Activated gamma-delta T cell treated with Interleukin-2 at 50 U/mL for 16 hours (primary cell): ENCODE measurements around the gene PKNOX2.

Experiments used
- DNase-seq: peaks from one replicate; pipeline ENCODE4 v3.0.0-alpha.2; 2020

The PKNOX2 gene, protein sequence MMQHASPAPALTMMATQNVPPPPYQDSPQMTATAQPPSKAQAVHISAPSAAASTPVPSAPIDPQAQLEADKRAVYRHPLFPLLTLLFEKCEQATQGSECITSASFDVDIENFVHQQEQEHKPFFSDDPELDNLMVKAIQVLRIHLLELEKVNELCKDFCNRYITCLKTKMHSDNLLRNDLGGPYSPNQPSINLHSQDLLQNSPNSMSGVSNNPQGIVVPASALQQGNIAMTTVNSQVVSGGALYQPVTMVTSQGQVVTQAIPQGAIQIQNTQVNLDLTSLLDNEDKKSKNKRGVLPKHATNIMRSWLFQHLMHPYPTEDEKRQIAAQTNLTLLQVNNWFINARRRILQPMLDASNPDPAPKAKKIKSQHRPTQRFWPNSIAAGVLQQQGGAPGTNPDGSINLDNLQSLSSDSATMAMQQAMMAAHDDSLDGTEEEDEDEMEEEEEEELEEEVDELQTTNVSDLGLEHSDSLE

DNA sequence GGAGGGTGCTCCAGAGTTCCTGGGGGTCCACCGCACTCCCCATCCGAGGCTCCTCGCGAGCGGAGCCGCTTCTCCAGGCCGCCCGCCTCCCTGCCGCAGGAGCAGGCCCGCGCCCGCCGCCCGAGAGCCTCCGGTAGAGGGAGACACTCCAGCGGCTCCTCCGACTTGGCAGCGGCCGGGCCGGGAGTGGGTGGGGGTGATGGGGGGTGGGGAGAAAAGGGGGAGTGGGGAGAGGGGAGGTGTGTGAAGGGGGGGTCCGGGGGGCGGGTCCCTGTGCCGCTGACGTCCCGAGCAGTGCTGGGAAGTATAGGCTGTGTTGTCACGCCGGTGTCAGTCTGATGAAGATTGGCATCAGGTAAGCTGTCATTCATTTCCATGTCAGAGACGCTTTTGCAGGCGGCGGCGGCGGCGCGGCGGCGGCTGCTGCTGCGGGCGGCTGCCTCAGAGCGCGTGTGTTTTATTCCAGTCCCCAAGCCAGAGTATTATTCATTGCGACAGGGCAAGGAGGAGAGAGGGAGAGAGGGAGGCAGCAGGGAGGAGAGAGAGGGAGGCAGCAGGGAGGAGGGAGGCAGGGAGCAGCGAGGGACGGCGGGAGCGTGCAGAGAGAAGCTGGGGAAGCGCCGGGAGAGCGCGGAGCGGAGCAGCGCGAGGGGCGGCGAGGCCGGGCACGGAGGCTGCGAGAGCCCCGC lies at the start of gene PKNOX2:
Gene PKNOX2, plus strand, starts transcription at position 330 of the 689 bp plus-strand sequence. CDS start 186,555 bp downstream, outside the sequence.
- peak; percentile 39 for DNase-seq

DNA sequence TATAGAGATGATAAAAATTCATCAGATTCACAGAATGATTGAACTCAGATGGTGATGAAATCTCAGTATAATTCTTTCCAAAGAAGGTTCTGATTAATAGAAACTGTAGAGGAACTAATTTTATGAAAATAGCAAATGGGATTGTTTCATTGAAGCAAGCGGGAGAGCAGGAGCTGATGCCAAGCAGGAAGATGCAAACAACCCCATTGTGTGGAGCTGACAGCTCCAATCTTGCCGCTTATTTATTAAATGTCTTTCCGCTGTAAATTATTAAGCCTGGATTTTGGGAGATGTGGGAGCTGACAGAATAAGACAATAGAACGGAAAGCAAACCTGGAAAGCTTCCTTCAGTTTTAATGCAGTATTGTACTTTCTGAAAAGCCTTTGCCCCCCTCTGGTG lies 47.1 kb upstream of the PKNOX2 start:
- DNase-seq, result no peak

DNA sequence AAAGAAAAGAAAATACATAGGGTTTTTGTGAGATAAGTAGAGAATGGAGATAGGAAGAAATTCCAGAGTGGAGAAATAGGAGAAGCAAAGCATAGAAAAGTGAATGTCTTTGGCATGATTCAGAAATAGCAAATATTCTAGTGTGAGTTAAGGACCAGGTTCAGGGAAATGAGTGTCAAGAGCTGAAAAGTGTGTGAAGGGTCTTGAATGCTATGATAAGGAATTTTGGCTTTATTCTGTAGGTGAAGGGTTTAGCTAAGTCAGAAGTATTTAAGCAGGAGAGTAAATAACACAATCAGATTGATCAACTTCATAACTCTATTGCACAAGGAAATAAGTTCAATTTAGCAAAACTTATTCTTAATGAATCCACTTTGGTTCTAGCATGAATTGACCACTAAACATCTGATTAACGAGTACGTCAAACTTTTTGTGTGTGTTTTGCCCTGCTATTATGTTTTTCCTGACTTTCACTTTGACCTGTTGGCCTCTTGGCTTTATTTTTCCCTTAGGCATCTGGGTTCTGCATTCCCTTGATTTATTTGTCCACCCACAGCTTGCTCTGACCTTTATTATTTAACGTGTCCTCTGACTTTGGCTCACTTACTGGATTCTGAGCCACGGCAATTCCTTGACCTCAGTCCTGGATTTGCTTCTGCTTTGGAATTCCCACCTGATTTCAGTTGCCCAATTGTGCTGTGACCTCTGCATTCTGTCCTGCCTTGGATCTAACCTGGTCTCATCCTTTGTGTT lies 41.2 kb upstream of the PKNOX2 start:
- DNase-seq, result no peak

DNA sequence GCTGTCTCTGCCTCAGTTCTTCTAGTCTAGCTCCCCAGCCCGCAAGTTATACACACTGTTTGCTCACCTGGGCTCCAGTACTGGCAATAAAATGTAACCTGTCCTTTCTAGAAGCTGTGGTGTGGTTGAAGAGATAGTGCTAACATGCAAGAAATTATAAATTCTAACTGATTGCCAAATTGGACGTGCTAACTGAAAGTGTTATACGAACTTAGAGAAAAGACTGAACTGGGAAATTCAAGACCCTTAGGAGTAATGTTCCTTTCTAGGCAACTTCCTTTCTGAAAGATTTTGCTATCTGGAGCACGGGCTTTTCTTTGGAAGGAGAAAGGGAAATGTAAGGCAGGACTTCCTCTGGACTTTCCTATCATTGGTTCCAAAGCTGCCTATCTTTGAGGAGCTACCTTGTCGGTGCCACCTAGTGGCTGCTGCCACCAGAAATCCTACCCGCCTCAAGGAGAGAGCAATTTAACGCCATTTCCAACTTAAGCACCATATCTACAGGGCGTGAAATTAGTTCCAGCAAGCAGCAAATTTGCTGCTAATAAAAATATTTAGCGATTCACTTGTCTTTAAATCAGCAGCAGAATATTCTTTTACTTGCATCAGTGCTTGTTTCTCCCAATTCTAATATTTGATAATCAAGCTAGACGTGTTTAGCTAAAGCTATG lies 40.5 kb upstream of the PKNOX2 start:
- peak; percentile 29 for DNase-seq

DNA sequence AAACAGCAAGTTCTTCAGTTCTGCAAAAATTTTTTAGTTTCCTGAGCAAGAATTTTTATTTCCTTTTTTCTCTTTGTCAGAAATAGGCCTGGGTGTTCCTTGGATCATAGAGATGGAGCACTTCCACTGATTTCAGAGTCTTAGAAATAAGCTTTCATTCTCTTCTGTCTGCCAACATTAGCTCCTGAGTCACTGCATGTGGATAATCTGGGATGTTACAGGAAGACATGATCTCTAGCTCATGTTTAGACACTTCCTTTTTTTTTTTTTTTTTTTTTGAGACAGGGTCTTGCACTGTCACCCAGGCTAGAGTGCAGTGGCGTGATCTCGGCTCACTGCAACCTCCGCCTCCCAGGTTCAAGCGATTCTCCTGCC lies 39.9 kb upstream of the PKNOX2 start:
- DNase-seq, result no peak

DNA sequence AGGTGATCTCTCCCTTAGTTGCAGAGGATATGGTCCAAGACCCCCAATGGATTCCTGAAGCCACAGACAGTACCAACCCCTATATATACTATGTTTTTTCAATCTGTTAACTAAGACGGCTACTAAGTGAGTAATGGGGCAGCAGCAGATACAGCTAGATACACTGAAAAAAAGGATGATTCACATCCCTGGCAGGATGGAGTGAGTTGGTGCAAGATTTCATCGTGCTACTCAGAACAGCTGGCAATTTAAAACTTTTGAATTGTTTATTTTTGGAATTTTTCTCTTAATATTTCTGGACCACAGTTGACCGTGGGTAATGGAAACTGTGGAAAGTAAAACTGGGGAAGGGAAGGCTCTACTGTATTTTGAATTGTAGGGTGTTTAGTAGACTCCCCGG lies 36.1 kb upstream of the PKNOX2 start:
- DNase-seq, result no peak

DNA sequence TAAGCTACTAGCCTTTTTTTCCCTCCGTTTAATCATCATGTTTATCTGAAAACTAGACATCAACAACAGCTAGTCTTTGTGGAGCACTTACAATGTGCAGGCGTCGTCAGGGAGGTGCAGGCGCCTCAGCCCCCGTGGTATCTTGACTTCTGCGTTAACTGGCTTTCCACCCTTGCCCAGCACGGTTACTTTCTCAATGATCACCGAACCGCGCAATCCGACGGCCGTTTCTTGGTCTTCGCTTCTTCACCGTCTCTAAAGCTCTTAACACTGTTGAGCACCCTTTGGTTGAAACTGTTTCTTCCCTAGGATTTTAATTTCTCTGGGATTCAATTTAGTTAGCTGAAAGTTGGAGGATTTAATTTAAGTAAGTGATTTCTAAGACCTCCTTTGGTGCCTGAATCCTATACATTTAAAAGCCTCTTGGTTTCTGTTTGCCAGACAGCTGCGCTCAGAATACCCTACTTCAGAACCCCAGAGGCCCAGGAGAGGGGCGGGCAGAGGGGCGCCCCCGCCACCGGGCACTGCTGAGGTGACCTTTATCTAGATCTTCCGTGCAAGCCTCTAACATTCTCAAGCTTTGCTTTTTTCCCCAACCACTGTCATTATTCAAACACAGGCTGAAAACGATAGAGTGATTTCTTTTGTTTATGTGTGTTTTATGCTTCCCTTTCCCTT lies 35.1 kb upstream of the PKNOX2 start:
- no peak for DNase-seq

DNA sequence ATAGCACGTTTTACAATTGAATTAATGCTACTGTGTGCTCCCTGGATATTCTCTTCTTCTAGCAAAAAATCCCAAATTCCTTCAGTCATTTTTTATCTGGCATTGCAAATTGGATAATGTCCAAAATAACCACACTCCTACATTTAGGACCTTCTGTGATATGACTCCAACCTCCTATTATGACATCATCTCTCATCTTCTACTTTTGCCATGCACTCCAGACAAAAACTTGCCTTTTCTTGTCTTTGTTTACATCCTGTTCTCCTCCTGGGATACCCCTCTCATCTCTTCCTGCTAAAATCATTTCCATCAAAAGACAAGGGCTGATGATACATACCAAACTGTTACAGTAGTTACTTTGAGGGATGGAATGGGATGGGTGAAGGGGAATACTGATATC lies 32.5 kb upstream of the PKNOX2 start:
- no peak for DNase-seq

DNA sequence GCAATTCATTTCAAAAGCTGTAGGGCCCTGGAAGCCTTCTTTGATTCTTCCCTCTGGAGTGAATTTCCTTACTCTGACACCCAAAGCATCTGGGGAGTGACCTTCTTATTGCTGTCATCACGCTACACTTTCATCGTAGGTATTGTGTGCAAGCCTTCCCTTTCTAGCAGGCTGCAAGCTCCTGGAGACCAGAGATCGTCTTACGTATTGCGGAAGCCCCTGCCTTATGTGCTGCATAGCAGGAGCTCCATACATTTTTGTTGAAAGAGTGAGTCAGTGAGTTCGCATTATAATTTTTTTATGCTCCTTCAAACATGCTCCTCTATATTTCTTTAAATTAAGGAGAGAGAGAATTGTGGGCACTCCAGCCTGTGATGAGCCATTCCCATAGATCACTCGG lies 32.0 kb upstream of the PKNOX2 start:
- no peak for DNase-seq

DNA sequence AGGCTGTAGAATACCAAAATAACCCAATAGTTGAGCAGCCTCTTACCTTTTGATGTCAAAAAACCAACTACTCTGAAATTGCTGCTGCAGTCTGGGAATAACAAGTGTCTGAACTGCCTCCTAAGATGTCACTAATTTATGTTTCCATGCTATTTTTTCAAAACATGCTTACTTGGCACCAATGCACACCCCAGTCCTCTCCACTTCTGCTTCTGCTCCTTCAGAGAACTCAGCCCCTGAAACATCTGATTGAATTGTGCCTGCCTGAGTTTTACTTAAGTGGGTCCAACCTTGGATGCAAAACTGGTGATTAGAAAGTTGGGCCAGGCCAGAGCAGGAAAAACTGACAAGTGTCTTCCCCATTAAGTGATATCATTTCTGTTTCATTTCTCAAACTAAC lies 28.6 kb upstream of the PKNOX2 start:
- DNase-seq, result no peak

DNA sequence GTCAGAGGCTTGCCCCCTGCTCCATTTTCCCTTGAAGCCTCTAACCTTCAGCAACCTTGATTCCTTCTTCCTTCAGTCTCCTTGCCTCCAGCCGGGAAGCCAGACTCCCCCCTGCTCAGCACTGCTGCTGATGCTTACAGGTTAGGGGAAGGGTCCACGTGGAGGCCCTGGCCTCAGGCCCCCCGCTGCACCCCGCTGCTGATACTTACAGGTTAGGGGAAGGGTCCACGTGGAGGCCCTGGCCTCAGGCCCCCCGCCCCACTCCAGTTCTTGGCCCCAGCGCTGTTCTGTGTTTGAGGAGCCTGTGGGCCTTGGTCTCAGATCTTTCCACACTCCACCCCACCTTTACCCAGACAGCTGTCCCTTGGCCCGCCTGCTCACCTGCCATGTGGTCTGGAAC lies 25.6 kb upstream of the PKNOX2 start:
- no peak for DNase-seq

DNA sequence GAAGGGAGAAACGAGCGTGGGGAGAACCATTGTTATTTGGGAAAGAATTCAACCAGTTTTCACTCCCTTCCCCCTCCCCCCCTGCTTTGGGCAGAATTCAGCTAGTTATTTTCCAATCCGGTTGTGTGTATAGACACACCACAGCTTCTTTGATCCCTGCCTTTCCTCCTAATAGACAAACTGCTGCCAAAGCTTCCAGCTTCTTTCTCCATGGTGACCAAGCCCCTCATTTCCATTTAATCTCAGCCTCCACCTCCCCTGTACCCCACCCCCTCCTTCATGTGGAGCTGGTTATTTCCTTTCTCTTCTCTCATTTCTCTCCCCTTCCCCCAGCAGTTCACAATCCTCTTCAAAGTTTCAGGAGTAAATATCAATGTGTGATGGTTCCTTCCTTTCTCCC lies 24.8 kb upstream of the PKNOX2 start:
- DNase-seq, result no peak

DNA sequence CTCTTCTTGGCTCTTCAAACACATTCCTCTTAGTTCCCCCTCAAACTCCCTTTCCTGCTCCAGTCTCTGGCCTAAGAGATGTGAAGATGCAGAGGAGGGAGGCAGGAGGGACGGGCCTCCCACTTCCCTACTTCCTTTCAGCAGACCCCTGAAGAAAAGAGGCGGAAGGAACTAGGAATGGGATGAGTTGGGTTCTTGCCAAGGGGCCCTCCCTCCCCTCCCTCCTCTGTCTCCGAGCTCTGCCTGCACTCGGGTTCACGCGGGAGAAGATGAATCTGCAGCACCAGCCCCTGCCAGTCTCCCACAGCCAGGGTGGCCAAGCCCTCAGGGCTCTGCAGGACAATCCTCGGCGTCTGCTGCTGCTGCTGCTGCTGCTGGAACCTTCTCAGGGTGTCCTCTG lies 24.3 kb upstream of the PKNOX2 start:
- DNase-seq, result no peak

DNA sequence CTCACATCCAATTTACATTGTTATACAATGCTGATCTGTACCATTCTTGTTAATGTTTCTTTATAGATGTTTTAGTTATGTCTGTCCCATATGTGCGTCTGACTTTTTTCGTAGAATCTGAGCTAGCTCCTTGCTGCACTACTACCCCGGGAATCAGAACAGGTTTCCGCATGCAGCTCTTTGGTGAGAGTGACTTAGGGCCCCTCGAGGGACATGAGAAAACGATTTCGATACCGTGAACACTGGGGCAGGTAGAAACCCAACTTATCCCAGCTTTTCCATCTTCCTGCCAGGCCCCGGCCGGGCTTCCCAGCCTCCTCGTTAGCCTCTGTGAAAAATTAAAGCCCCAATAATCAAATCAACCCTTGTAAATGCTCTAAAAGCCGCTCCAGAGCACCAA lies 23.4 kb upstream of the PKNOX2 start:
- no peak for DNase-seq

DNA sequence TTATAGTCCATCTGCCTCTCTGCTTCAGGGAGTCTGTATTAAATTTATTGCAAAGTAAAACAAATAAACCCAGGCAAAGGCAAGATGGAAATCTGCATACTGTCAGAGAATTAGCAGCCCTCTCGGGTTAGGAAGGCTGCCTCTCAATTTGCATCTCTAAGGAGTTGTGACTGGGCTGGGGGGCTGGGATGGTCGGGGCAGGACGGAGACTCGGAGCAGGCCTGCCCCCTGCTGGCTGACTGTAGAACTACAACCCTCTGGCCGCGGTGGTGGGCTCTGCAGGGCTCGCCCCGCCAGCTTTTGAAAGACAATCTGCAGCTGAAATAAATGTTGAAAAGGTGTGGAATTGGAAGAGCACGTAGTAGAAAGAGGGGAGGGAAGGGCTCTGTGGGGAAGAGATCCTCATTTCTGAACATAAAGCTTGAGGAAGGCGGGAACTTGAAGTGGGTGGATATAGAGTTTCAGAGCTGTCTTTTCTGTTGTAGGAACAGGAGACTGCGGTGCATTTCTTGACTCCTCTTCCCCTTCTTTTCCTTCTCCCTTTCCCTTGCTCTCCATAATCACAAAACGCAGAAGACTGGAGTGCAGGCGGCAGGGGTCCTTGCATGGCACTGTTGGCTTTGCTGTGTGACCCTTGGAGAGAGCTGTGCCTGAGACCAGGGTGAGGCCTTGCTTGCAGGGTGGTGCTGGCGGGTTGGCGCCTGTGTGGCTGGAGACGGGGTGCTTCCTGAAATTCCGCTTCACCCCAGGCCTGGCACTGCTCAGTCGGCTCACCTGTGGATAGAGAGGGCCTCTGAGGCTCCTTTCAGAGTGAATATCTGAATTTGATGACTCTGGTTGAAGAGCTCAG lies 22.6 kb upstream of the PKNOX2 start:
- DNase-seq, result peak; percentile 62

DNA sequence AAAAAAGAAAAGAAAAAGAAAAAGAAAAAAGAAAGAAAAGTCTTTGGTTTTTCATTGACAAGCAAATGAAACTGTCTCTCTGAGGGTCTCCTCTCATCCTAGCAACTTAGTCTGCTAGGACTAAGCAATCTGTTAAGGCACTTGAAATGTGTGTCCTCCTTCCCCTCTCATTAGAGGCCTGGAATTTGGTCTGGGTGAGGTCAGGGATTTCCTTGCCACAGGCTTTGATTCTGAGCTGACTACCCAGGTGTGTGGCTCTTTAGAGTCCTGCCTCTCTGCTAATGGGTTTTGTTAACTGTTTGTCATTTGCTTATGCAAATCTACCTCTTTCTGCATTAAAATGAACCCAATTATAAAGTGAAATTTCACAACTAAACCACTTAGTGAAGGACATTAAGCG lies 18.3 kb upstream of the PKNOX2 start:
- no peak for DNase-seq

DNA sequence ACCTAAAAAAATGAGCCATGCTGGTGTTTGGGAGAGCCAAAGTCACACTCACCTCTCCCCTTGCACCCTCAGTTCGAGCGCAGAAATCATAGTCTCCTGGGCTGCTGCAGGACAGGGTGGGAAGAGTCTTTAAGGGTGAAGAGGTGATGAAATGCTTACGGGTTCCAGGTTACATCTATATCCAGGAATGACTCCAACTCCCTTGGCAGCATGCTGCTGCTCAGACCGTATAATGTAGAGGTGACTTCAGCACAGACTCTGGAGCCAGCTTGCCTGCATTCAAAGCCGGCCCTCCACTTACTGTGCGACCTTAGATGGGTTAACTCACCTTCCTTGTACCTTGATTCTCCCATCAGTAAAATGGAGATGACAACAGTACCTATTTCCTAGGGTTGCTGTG lies 17.3 kb upstream of the PKNOX2 start:
- no peak for DNase-seq

DNA sequence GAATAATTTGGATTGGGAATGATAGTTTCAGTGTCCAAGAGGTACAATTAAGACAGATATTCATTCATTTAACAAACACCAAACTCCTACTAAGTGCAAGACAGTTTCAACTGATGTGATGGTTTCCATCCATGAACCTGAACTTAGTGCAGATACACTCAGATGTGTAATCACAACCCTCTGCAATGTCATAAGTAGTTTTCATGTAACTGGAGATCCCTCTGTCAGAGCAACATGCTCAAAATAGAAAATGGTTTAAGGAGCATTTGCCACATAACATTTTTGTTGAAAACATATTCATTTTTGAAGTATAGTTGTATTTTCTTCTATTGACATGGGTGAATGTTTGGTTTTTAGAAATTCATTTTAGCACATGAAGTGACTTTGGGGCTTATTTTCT lies 16.5 kb upstream of the PKNOX2 start:
- no peak for DNase-seq

DNA sequence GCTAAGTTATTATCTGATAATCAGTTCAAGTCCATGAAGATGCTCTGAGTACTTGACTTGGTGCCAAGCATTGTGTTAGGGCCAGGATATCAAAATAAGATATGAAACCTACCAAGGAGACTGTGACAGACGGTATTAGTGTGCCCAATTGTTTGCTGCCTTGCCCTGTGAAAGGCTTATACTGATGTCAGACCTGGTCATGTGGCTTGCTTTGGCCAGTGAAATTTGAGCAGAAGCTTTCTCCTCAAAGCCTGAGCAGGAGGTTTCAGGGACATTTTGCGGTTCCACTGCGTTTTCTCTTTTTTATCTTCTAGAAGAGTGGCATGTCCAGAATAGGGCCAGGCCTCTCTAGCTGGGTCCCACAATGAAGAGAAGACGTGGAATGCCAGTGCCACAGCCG lies 15.8 kb upstream of the PKNOX2 start:
- DNase-seq, result no peak

DNA sequence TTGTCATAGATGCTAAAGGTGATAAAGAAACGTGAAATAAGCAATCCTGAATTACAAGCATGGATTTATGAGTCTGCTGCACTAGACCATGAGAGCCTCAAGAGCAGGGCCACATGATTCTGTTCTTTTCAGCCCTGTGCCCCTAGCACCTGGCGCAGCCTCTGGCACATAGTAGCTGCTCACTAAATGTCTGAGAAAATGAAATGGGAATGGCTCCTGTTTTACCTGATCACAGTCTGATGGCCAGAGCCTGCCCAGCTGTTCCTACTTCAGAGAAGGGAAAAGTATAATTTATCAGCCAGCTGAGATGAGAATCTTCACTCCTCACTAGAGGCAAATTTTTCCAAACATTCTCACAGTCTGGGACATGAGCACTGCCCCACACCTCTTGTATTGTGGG lies 10.7 kb upstream of the PKNOX2 start:
- no peak for DNase-seq

DNA sequence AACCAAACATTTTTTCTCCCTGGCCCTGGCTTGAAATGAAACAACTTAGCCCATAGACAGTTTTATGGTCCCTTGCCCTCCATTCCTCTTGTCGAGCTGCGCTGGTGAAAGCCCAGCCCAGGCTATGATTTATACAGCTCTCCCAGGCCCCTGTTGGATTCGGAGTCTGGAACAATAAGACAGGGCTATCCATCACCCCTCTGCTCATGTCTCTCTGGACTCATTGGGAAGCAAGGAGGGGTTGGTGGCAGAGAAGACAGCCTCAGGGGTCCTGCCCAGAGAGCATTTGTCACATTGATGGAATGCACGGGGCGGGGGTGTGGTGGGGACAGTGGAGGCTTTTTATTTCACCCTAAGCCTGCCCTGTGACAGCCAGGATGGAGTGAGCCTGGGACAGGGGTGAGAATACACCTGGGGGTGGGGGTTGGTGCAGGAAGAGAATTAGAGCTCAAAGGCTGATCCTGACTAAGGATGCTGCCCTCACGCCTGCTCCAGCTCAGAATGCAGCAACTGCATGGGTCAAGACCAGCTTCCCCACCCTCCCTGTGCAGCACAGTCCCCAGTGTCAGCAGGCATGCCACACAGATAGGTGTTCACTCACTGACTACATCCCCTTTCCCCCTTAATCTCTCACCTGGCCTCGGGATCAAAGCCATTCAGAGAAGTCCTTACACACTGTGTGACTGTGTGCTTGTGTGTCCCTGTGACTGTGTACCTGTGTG lies 10.0 kb upstream of the PKNOX2 start:
- no peak for DNase-seq
